ENCODE measurements around the gene HOXB5. TPM values are rescaled to one million over a fixed set of nuclear protein-coding genes. Genes with fewer than 3 reads are reported as not detected.
A peak's percentile ranks its signal among the peaks of the same experiment; 100 is the strongest.

Gene HOXB5
- under 0.01 TPM in 1 of 2 replicates, not detected in the other for total RNA-seq

DNA sequence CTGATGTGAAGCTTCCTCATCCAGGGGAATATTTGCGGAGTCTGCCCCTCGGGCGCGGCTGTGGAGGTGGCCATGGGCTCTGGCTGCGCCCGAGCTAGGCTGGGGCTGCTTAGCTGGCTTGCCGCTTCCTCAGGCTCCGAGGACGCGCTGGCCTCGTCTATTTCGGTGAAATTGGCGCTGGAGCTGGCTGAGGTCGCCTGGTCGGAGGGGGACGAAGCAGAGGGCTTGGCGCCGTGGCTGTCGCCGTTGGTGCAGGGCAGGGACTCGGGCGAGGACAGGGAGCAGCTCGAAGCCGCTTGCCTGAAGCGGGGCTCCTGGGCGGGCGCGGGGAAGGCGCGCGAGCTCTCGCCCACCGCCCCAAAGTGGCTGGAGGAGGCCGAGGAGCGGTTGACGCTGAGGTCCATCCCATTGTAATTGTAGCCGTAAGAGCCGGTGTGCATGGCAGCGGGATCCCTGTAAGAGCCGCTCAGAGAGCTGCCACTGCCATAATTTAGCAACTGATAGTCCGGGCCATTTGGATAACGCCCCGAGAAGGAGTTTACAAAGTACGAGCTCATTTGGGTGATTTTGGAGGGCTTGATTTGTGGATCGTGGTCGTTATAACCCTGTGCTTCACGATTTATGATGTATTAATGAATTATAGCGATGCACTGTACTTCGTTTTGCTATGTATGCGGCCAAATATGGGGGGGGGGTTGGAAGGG, at the start of gene HOXB5:
TSS of gene HOXB5 (minus strand) at position 654 of the 704 bp plus-strand sequence. CDS start at position 557, 97 bp downstream.

GRCh38 chr17:48626245-48627117, 32.9 kb upstream of the HOXB5 start, which contains the start of gene HOXB9:
Gene HOXB9 (minus strand): TSS chr17:48626358. CDS start chr17:48626269, 89 bp downstream.

GRCh38 chr17:48615047-48615962, 21.7 kb upstream of the HOXB5 start, which contains the start of gene HOXB8:
Gene HOXB8 (minus strand): TSS chr17:48615292. CDS start chr17:48614704, 588 bp downstream.

GRCh38 chr17:48610282-48611211, 17.0 kb upstream of the HOXB5 start, which contains the start of gene HOXB7:
Gene HOXB7 (minus strand): TSS chr17:48611017. CDS start chr17:48610918, 99 bp downstream.

DNA sequence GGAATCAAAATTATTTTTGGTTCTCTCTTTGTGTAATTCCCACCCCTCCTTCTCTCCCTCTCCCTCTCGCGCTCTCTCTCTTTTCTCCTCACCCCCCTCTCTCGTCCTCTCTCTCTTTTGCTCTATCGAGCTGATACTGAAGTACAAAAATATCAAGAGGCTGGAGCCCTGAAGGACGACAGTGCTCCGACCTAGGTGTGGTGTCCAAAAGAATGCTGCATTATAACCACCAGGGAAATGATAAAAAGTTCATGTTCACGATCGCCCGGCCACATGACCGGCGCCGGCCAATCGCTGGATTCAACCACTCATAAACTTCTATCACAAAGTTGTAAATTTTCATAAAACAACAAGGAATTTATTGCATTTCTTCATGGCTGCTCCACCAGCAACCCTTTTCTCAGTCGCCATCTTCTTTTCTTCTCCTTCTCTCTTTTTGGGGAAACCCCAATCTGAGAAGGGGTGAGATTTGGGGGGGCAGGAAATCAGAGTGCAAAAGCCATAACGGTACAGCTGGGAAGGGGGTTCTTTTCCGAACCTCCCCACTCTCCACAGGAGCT, 11.3 kb upstream of the HOXB5 start, which contains the start of gene HOXB6:
TSS of gene HOXB6 (minus strand) at position 217 of the 560 bp plus-strand sequence. CDS start 6,836 bp downstream, outside the sequence.

DNA sequence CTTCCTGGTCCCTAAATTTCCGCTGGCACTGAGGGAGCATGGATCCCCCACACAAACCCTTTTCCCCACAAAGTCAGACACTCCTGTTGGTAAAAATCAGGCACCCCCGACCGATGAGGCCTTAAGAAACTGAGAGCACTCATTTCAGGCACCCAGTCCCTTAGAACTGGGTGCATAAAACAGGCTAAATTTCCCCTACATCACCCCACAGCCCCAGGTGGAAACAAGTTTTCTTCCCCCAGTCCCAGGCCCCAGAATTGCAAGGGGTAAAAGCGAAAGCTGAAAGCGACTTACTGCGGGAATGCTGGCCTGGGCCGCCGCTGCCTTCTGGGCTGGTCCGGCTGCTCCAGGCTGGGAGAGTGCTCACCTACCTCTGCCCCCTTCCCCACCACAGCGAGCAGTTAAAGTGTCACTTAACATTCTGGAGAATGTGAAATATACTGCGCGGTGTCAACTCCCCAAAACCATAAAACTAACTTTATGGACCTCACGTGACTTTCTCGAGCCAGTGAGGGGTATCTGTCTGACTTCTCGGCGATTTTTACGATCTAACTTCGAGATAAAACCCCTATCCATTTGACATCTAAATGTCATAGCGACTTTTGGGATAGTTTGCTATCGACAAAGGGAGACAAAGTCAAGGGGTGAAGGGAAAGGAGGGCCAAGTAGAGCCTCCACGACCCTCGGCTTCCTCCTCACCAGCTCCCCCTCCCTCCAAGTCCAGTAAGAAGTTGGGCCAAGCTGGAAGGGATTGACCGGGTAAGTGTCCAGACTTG, 3.6 kb downstream of the HOXB5 start, which contains the start of gene HOXB3:
TSS of gene HOXB3 (minus strand) at position 411 of the 776 bp plus-strand sequence. CDS start 37,767 bp downstream, outside the sequence.

GRCh38 chr17:48577946-48578615, 15.5 kb downstream of the HOXB5 start, which contains the start of gene HOXB4:
Gene HOXB4 (minus strand): TSS chr17:48578350. CDS start chr17:48578319, 31 bp downstream.

GRCh38 chr17:48545022-48545375, 48.6 kb downstream of the HOXB5 start, which contains the start of gene HOXB2:
Gene HOXB2 (minus strand): TSS chr17:48545109. CDS start chr17:48544911, 198 bp downstream.

Small RNAs within 50 kb of the gene (small RNA-seq; reads per million reads assigned to genes)
- 5.6 reads per million, percentile 89 among the genes with 10 or more reads in this experiment for gene MIR196A1 (ENCODE audit: low replicate concordance)

Other genes with a start within 250 kb of the HOXB5 start
- not detected in 2 replicates for gene SKAP1, start 163.6 kb downstream of the HOXB5 start, total RNA-seq
- gene HOXB1, start 62.8 kb downstream of the HOXB5 start, total RNA-seq = not detected in 2 replicates
- gene HOXB2, start 48.7 kb downstream of the HOXB5 start, total RNA-seq = 2.8 and 10.5 TPM in 2 replicates
- gene HOXB4, start 15.4 kb downstream of the HOXB5 start, total RNA-seq = under 0.01 and 0.57 TPM in 2 replicates
- gene HOXB3, start 3.5 kb downstream of the HOXB5 start, total RNA-seq = 0.22 and 1.6 TPM in 2 replicates
- gene HOXB6, start 11.2 kb upstream of the HOXB5 start, total RNA-seq = under 0.01 and 0.29 TPM in 2 replicates
- 0.66 and 1.1 TPM in 2 replicates for gene HOXB7, start 17.2 kb upstream of the HOXB5 start, total RNA-seq
- not detected in 2 replicates for gene HOXB8, start 21.5 kb upstream of the HOXB5 start, total RNA-seq
- 0.22 TPM in 1 of 2 replicates, not detected in the other for gene HOXB9, start 32.6 kb upstream of the HOXB5 start, total RNA-seq
- gene PRAC1, start 128.7 kb upstream of the HOXB5 start, total RNA-seq = not detected in 2 replicates
- gene PRAC2, start 129.4 kb upstream of the HOXB5 start, total RNA-seq = 0.66 TPM in 1 of 2 replicates, not detected in the other
- 1.6 and 1.8 TPM in 2 replicates for gene HOXB13, start 135.0 kb upstream of the HOXB5 start, total RNA-seq
- under 0.01 and 0.44 TPM in 2 replicates for gene TTLL6, start 223.4 kb upstream of the HOXB5 start, total RNA-seq
- gene CALCOCO2, start 237.3 kb upstream of the HOXB5 start, total RNA-seq = 61.6 and 108 TPM in 2 replicates